Large intestine (tissue), 3 donors: ENCODE data around the gene RERE. TPM values are rescaled to one million over a fixed set of nuclear protein-coding genes. Genes with fewer than 3 reads are reported as not detected.

Experiments used
- DNase-seq, 2 donors: peaks; one replicate each; pipeline versions ENCODE4 v3.0.0 to v3.0.0-alpha.2; 2013
- H3K27ac ChIP-seq: one replicate; pipeline ENCODE4 v1.5.1; 2013; ENCODE audit warnings: low read length
- H3K27me3 ChIP-seq: 2 replicates; pipeline ENCODE4 v1.6.1; 2013; ENCODE audit warnings: low read length; ENCODE audit not compliant: control insufficient read depth, insufficient read depth
- H3K36me3 ChIP-seq: 2 replicates; pipeline ENCODE4 v1.6.1; 2013; ENCODE audit warnings: low read length; ENCODE audit not compliant: control insufficient read depth, insufficient read depth
- H3K4me1 ChIP-seq: one replicate; pipeline ENCODE4 v1.6.1; 2013; ENCODE audit warnings: low read length; ENCODE audit not compliant: control insufficient read depth, insufficient read depth
- H3K4me3 ChIP-seq: one replicate; pipeline ENCODE4 v1.5.1; 2013; ENCODE audit warnings: low read length
- H3K9me3 ChIP-seq: one replicate; pipeline ENCODE4 v1.6.1; 2013; ENCODE audit warnings: mild to moderate bottlenecking, low read depth, low read length, moderate library complexity; ENCODE audit not compliant: control insufficient read depth
- WGBS: methylation state at CpG from one replicate; pipeline ENCODE4 v1.1.5; 2013; ENCODE audit warnings: low lambda C conversion rate; ENCODE audit not compliant: insufficient coverage; 5-methylcytosine and 5-hydroxymethylcytosine counted together
- polyA plus RNA-seq: library from polyadenylated mRNA; unstranded; fragments of 120-200 nt; gene quantifications from one replicate; pipeline ENCODE4 v1.2.1, GENCODE V29; 2013

The RERE gene
- polyA plus RNA-seq, 1 donor: 62.3 TPM

DNA sequence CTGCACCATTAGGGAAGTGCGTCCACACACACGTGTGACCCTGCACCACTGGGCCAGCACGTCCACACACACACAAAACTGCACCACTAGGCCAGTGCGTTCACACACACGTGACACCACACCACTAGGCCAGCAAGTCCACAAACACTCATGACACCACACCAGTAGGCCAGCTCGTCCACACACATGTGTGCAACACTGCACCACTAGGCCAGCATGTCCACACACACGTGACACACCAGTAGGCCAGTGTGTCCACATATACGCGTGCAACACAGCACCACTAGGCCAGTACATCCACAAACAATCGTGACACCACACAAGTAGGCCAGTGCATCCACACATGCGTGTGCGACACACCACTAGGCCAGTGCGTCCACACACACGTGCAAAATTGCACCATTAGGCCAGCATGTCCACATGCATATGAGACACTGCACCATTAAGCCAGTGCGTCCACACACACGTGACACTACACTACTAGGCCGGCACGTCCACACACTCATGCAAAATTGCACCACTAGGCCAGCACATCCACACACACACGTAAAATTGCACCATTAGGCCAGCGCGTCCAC lies 264.5 kb downstream of the RERE start:
- Histone ChIP-seq H3K9me3 (no peaks in the 10 kb centered on the region), H3K4me3 (no peak overlapping the region), H3K36me3 (peaks cover 14% of the 10 kb centered on the region), H3K4me1 (peaks cover 24% of the 10 kb centered on the region), H3K27ac (peak overlapping the region; percentile 92), H3K27me3 (no peaks in the 10 kb centered on the region)
- DNase-seq: no peak
- no CpG with 5 or more reads among the region's 21 CpGs for WGBS

DNA sequence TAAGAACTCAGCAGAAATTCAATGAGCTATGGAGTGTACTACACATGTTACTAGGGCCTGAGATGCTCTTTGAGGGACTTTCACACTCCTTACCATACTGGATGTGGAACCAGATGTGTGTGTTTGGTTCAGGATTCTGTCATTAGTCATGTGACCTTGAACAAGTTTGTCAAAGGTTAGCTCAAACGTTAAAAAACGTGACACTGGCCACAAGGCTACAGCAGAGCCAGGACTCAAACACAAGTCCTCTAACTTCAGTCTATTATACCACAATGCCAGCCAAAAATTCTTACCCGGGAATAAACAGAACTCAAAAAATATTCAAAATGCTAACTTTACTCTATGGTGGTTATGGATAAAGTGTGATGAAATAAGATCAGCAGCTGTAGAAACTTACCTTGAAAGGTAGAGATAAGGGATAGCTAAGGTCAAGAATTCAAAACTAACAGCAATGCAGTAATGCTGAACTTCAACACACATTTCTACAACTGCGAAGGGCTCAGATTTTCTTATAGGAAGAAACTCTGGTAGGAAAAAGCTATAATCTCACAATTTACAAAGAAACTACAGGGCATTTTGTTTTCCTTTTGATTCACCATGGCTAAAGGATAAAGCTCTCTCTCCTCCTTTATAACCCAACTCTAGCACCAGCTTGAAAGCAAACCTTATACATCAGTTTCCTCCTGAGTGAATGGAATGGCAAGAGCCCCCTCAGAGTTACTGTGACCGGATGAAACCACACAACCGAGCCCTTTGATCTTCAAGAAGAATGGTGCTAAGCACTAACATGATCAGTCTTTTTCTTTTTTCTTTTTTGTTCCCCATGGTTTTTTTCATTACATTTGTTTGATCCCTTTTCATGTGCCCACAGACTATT lies 265.6 kb downstream of the RERE start:
- peaks cover 12% of the 10 kb centered on the region for H3K36me3 ChIP-seq
- H3K27ac ChIP-seq: peak overlapping the region; percentile 92
- no peaks in the 10 kb centered on the region for H3K9me3 ChIP-seq
- WGBS: 25% methylated on average over 2 of the region's 6 CpGs
- H3K4me1 ChIP-seq: peaks cover 24% of the 10 kb centered on the region
- no peak overlapping the region for H3K4me3 ChIP-seq
- DNase-seq: peak; percentile 49 to 76
- no peaks in the 10 kb centered on the region for H3K27me3 ChIP-seq

- peak in 1 of 2 donors; percentile 31 for DNase-seq
- H3K9me3 ChIP-seq: no peaks in the 10 kb centered on the region
- peaks cover 24% of the 10 kb centered on the region for H3K4me1 ChIP-seq
- peak overlapping the region; percentile 92 for H3K27ac ChIP-seq
- H3K4me3 ChIP-seq: no peak overlapping the region
- no peaks in the 10 kb centered on the region for H3K27me3 ChIP-seq
- peaks cover 9% of the 10 kb centered on the region for H3K36me3 ChIP-seq
- 80% methylated on average over 1 of the region's 3 CpGs for WGBS
These were observed 266.4 kb downstream of the RERE start for GRCh38 chr1:8551057-8551456.

DNA sequence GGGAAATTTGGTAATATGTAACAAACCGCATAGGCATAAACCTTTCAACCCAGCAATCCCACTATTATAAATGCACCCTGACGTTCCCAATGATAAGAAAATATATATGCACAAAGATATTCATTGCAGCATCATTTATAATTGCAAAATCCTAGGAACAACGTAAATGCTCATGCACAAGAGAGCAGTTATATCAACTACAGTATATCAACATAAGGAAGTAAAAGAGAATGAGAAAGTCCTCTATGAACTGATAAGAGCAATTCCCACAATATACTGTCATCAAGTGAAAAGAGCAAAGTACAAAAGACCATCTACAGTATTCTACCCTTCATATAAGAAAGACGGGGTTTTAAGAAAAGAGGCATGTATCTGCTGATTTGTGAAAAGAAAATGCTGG lies 269.6 kb downstream of the RERE start:
- Histone ChIP-seq H3K27me3 (no peaks in the 10 kb centered on the region), H3K36me3 (peaks cover 5% of the 10 kb centered on the region), H3K4me1 (peaks cover 20% of the 10 kb centered on the region), H3K4me3 (no peak overlapping the region), H3K9me3 (no peaks in the 10 kb centered on the region), H3K27ac (no peak overlapping the region)
- peak in 1 of 2 donors; percentile 55 for DNase-seq
- WGBS: 50% methylated on average over 1 of the region's 4 CpGs

DNA sequence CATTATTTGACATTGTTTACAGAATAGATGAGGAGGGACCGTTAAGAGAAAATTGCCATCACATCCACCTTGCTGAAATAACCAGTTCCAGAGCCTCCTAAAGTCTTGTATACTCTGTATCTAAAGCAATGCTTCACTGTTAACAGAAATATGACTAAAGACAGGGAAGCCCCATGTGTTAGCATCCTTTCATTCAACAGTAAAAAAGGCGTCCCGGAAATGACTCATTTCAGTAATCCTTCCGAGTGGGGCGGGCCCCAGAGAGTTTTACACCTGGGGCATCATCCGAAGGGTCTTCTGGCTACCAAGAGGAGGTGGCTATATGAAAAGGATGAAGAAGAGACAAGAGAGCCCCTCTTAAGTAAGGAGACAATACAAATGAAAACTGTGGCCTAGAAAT lies 272.4 kb downstream of the RERE start:
- Histone ChIP-seq H3K27me3 (no peaks in the 10 kb centered on the region), H3K9me3 (no peaks in the 10 kb centered on the region), H3K27ac (no peak overlapping the region), H3K4me1 (peaks cover 7% of the 10 kb centered on the region), H3K36me3 (peaks cover 8% of the 10 kb centered on the region), H3K4me3 (no peak overlapping the region)
- DNase-seq: no peak
- 93% methylated on average over 5 of the region's 6 CpGs for WGBS

GRCh38 chr1:8544644-8545043 lies 272.8 kb downstream of the RERE start:
- 100% methylated on average over 1 of the region's 1 CpG for WGBS
- Histone ChIP-seq H3K36me3 (peaks cover 8% of the 10 kb centered on the region), H3K4me3 (no peak overlapping the region), H3K27ac (no peak overlapping the region), H3K27me3 (no peaks in the 10 kb centered on the region), H3K4me1 (peaks cover 4% of the 10 kb centered on the region), H3K9me3 (no peaks in the 10 kb centered on the region)
- no peak for DNase-seq

DNA sequence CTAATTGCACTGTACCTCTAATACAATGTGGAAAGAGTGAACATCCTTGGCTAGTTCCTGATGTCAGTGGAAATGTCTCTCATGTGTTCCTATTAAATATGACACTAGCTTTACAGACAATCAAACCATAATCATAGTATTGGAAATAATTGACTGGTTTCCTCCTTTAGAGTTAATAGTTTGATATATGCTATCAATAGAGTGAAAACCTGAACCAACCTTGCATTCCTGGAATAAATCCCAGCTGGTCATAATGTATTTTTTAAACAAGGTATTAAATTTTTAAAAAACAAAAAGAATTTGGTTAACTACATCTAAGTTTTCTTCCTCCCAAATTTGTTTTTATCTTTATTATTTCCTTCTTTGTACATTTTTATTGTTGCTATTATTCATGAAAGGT lies 273.5 kb downstream of the RERE start:
- no peaks in the 10 kb centered on the region for H3K27me3 ChIP-seq
- H3K36me3 ChIP-seq: peaks cover 8% of the 10 kb centered on the region
- no peak overlapping the region for H3K27ac ChIP-seq
- H3K4me3 ChIP-seq: no peak overlapping the region
- DNase-seq: no peak
- no peaks in the 10 kb centered on the region for H3K9me3 ChIP-seq
- H3K4me1 ChIP-seq: peaks cover 4% of the 10 kb centered on the region

GRCh38 chr1:8541961-8542521 lies 275.4 kb downstream of the RERE start:
- H3K36me3 ChIP-seq: peaks cover 8% of the 10 kb centered on the region
- no CpG with 5 or more reads among the region's 8 CpGs for WGBS
- H3K27ac ChIP-seq: peak overlapping the region; percentile 43
- no peaks in the 10 kb centered on the region for H3K9me3 ChIP-seq
- DNase-seq: peak in 1 of 2 donors; percentile 70
- peaks cover 9% of the 10 kb centered on the region for H3K4me1 ChIP-seq
- no peak overlapping the region for H3K4me3 ChIP-seq
- H3K27me3 ChIP-seq: no peaks in the 10 kb centered on the region

DNA sequence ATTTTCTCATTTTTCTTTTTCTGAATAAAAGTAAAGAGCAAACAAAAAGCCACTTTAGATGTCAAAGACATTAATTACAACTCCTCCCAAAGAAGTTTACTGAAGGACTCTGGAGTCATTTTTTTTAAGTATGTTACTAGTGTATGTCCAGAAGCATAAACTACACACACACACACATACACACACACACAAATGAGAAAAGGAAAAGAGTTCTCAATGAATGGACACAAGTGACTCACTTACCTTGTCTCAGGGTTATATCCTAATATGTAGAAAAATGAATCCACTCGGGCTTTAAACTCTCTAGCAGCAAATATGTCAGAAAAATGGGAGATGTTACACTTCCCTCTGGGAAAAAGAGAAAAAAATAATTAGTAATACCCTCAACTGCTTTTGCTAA lies 276.5 kb downstream of the RERE start:
- H3K4me1 ChIP-seq: peaks cover 9% of the 10 kb centered on the region
- H3K9me3 ChIP-seq: no peaks in the 10 kb centered on the region
- no peak for DNase-seq
- no peak overlapping the region for H3K4me3 ChIP-seq
- H3K36me3 ChIP-seq: peaks cover 8% of the 10 kb centered on the region
- no peaks in the 10 kb centered on the region for H3K27me3 ChIP-seq
- WGBS: no CpG with 5 or more reads among the region's 1 CpG
- H3K27ac ChIP-seq: no peak overlapping the region

GRCh38 chr1:8540261-8540941 lies 277.0 kb downstream of the RERE start:
- H3K27me3 ChIP-seq: no peaks in the 10 kb centered on the region
- H3K4me3 ChIP-seq: no peak overlapping the region
- H3K9me3 ChIP-seq: no peaks in the 10 kb centered on the region
- no peak overlapping the region for H3K27ac ChIP-seq
- H3K4me1 ChIP-seq: peaks cover 9% of the 10 kb centered on the region
- no CpG with 5 or more reads among the region's 3 CpGs for WGBS
- peaks cover 8% of the 10 kb centered on the region for H3K36me3 ChIP-seq
- DNase-seq: no peak
